Measurements from ENCODE around the gene EPHB3.

- TF ChIP-seq CTCF (IDR thresholded peaks at IDR 0.05) (no peak), REST (IDR thresholded peaks at IDR 0.05; ENCODE audit: insufficient read depth in 1 of 2, low read depth in 2 of 2, low read length in 1 of 2) (no peak)
Observed at GRCh38 chr3:184564685-184565385, 3.2 kb downstream of the EPHB3 start.

All from Panc1 (cell line).